Ovary (tissue), 3 donors: ENCODE data around the gene IL10.

Experiments used
- CTCF ChIP-seq, 3 donors: fragments of 450-650 bp in 2 of 3; fragments of 200-600 bp in 1 of 3; IDR thresholded peaks; one replicate each; pipeline versions ENCODE4 v1.5.1 to v1.8.0; 2016 to 2022; ENCODE audit warnings: antibody characterized with exemption in 3 of 3, mild to moderate bottlenecking in 1 of 3
- POLR2A ChIP-seq: fragments of 450-650 bp; IDR thresholded peaks from one replicate; pipeline ENCODE4 v1.6.1; 2017; ENCODE audit warnings: antibody characterized with exemption, mild to moderate bottlenecking, moderate library complexity
- donor health status: DM: no; HTN: no; CAD: no.

- TF ChIP-seq CTCF (IDR thresholded peaks at IDR 0.05): no peak
- no peak for TF ChIP-seq POLR2A
Measured at GRCh38 chr1:206796981-206797402, 24.7 kb upstream of the IL10 start.
